ENCODE data around the gene ARFGAP1. TPM values are rescaled to one million over a fixed set of nuclear protein-coding genes. Genes with fewer than 3 reads are reported as not detected.

Gene ARFGAP1
- polyA plus RNA-seq, 1 experiment: 76.5 TPM

DNA sequence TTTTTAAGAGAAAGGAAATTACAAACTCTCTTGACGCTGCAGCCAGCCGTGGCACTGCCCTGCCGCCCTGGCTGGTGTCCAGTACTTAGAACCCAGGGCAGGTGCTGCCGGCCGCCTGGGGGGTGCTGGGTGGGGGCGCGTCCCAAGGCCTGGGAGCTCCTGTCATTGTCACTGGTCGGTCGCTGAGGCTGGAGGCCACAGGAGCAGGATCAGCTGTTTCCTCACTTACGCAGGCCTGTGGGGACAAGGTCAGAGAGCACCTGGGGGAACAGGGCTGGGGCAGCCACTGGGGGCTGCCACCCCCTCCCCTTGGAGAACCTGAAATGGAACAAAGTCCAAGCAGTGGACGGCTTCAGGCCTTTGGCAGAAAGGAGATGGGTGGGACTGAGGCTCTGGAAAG is 31.3 kb upstream of the ARFGAP1 start:
- no peak for DNase-seq (ENCODE audit: low read depth)
- Histone ChIP-seq H3K27me3 (ENCODE audit: control insufficient read depth, insufficient read depth, low read length) (peaks cover 2% of the 10 kb centered on the region; the same call in 1 of the 2 replicates), H3K36me3 (ENCODE audit: control insufficient read depth, insufficient read depth, low read length) (no peaks in the 10 kb centered on the region), H3K4me3 (ENCODE audit: low read depth, low read length) (no peak overlapping the region)
- ChIA-PET CTCF (interaction anchor here (0.8 to 1.5 kb wide), 2 partner anchors 12 to 18 kb away, joined by 3 to 4 read pairs; no protein-coding TSS in a partner anchor), POLR2A (no interaction called here)
- TF ChIP-seq, protein P1, sequence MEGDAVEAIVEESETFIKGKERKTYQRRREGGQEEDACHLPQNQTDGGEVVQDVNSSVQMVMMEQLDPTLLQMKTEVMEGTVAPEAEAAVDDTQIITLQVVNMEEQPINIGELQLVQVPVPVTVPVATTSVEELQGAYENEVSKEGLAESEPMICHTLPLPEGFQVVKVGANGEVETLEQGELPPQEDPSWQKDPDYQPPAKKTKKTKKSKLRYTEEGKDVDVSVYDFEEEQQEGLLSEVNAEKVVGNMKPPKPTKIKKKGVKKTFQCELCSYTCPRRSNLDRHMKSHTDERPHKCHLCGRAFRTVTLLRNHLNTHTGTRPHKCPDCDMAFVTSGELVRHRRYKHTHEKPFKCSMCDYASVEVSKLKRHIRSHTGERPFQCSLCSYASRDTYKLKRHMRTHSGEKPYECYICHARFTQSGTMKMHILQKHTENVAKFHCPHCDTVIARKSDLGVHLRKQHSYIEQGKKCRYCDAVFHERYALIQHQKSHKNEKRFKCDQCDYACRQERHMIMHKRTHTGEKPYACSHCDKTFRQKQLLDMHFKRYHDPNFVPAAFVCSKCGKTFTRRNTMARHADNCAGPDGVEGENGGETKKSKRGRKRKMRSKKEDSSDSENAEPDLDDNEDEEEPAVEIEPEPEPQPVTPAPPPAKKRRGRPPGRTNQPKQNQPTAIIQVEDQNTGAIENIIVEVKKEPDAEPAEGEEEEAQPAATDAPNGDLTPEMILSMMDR (IDR thresholded peaks at IDR 0.05; ENCODE audit: insufficient read depth, low read depth, low read length): no peak

DNA sequence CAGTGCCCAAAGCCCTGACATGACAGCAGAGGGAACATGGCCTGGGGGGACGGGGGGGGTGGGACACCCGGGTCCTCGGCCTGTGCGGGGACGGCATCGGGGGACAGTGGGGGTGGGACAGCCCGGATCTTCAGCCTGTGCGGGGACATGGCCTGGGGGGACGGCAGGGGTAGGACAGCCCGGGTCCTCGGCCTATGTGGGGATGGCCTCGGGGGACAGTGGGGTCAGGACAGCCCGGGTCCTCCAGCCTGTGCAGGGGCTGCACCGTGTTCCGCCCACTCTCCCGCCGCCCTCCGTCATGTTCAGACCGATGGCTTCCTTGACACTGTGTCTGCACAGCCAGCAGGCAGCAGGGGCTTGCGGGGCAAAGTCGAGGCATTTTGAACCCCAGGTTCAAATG is 29.9 kb upstream of the ARFGAP1 start:
- H3K27me3 ChIP-seq (ENCODE audit: control insufficient read depth, insufficient read depth, low read length): peaks cover 4% of the 10 kb centered on the region
- POLR2A ChIA-PET: no interaction called here

DNA sequence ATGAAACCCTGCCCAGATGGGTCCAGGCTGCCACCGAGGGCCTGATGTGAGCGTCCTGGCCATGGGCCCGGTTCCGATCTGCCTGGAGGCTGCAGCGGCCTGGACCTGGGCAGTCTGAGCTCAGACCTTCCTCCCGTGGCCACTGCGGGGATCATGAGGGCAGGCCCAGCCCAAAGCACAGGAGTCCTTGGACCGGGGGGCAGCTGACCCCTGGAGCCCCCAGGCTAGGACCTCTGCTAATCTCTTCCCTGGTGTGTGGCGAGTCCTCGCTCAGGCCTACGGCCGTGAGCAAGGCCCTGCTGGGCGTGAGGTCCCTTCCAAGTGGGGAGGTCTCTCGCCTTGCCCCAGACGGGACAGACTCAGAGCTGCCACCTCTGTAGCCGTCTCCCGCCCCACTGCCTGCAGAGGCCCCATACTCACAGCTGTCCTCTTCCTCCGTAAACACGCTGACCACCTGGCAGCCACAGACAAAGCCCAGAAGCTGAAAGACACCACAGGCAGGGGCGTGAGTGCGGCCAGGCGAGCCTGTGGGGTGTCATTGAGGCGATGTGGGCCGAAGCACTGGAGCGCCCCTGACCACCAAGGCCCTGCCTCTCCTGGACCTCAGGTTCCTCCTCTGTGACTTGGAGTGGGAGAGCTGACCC is 28.9 kb upstream of the ARFGAP1 start:
- Histone ChIP-seq H3K27me3 (ENCODE audit: control insufficient read depth, insufficient read depth, low read length) (peaks cover 4% of the 10 kb centered on the region), H3K4me3 (ENCODE audit: low read depth, low read length) (no peak overlapping the region), H3K36me3 (ENCODE audit: control insufficient read depth, insufficient read depth, low read length) (no peaks in the 10 kb centered on the region)
- TF ChIP-seq, protein P1 (IDR thresholded peaks at IDR 0.05; ENCODE audit: insufficient read depth, low read depth, low read length): no peak
- DNase-seq (ENCODE audit: low read depth): no peak
- ChIA-PET CTCF (interaction anchor here (1.1 kb wide), 2 partner anchors 20 to 66 kb away, joined by 4 to 6 read pairs; no protein-coding TSS in a partner anchor), POLR2A (no interaction called here)

More for the DNA sequence above, 29.9 kb upstream of the ARFGAP1 start:
- Histone ChIP-seq H3K36me3 (ENCODE audit: control insufficient read depth, insufficient read depth, low read length) (no peaks in the 10 kb centered on the region), H3K4me3 (ENCODE audit: low read depth, low read length) (no peak overlapping the region)
- TF ChIP-seq, protein P1 (IDR thresholded peaks at IDR 0.05; ENCODE audit: insufficient read depth, low read depth, low read length): no peak
- DNase-seq (ENCODE audit: low read depth): no peak
- CTCF ChIA-PET: interaction anchor here (1.1 to 1.5 kb wide), 2 partner anchors 13 to 19 kb away, joined by 3 to 6 read pairs; no protein-coding TSS in a partner anchor

DNA sequence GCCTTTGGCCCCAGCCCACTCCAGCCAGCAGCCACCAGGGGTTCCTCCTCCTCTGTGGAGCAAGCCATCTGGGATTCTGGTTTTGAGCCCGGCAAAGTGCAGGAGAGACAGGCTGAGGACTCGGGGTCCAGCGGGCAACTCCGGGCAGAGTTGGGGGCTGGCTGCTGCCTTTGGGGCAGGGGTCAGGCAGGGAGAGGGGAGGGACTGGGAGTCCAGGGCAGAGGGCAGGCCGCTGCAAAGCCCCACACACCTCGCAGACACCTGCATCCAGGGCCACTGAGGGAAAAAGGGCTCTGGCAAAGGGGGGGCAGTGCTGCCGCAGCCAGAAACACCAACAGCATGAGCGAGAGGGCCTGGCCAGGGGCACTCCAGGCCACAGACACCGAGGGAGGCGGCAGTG is 28.1 kb upstream of the ARFGAP1 start:
- ChIA-PET CTCF (no interaction called here), POLR2A (no interaction called here)
- no peak overlapping the region for H3K4me3 ChIP-seq (ENCODE audit: low read depth, low read length)
- peaks cover 4% of the 10 kb centered on the region for H3K27me3 ChIP-seq (ENCODE audit: control insufficient read depth, insufficient read depth, low read length)
- no peak for DNase-seq (ENCODE audit: low read depth)
- TF ChIP-seq, protein P1 (IDR thresholded peaks at IDR 0.05; ENCODE audit: insufficient read depth, low read depth, low read length): no peak
- no peaks in the 10 kb centered on the region for H3K36me3 ChIP-seq (ENCODE audit: control insufficient read depth, insufficient read depth, low read length)

DNA sequence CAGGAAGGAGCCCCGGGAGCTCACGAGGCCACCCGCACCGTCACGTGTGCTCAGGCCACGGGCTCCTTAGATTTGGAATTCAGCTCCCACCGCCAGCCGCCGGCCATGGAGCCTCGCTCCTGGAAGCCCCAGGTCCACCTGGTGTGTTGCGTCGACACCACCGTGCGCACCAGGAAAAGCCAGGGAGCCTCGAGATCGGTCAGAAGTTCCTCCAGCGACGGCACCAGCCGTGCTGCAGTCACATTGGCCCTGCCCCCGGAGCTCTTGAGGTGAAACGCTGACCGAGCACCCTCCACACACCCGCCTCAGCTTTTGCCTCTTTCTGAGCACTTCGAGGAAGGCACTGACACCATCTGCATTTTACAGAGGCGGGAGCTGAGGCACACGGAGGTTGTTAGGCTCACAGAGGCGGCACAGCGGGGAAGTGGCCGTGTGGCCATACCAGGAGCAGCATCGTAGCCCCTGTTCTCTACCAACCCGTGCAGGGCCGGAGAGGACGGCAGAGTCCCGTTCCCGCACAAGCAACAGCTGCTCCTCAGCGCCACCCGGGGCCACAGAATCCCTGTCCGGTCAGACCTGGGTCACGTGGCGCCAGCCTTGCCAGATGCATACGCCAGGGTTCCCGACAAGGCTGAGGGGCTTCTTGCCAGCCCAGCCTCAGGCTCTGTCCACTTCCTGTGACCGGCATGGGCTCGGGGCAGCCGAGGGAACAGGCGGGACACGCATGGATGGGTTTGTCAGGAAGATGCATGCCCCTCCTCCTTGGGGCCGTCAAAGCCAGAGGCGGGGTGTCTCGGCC is 25.9 kb upstream of the ARFGAP1 start:
- DNase-seq (ENCODE audit: low read depth): no peak
- Histone ChIP-seq H3K4me3 (ENCODE audit: low read depth, low read length) (no peak overlapping the region), H3K27me3 (ENCODE audit: control insufficient read depth, insufficient read depth, low read length) (peaks cover 4% of the 10 kb centered on the region), H3K36me3 (ENCODE audit: control insufficient read depth, insufficient read depth, low read length) (no peaks in the 10 kb centered on the region)
- CTCF ChIA-PET: interaction anchor here (0.6 to 9.2 kb wide), 6 partner anchors 8 to 118 kb away, joined by 3 to 64 read pairs (median 3); no protein-coding TSS in a partner anchor
- POLR2A ChIA-PET: no interaction called here
- TF ChIP-seq, protein P1 (IDR thresholded peaks at IDR 0.05; ENCODE audit: insufficient read depth, low read depth, low read length): no peak

Measured in BJ (cell line).